ENCODE results near the gene AEBP2.

The AEBP2 gene

GRCh38 chr12:19542606-19543005, 103.3 kb downstream of the AEBP2 start:
- TF ChIP-seq TCF12 (IDR thresholded peaks at IDR 0.05; ENCODE audit: low read depth): no peak
- TF ChIP-seq EP300 (IDR thresholded peaks at IDR 0.05; ENCODE audit: borderline replicate concordance): no peak
- TF ChIP-seq CEBPB (IDR thresholded peaks at IDR 0.05): no peak
- no peak for TF ChIP-seq ZBTB7A (IDR thresholded peaks at IDR 0.05; ENCODE audit: low read depth)
- TF ChIP-seq REST (IDR thresholded peaks at IDR 0.05; ENCODE audit: low read depth): no peak
- TF ChIP-seq TAF1 (IDR thresholded peaks at IDR 0.05; ENCODE audit: low read depth): no peak
- TF ChIP-seq MAX (IDR thresholded peaks at IDR 0.05): no peak
- no peak for TF ChIP-seq FOXM1 (IDR thresholded peaks at IDR 0.05; ENCODE audit: borderline replicate concordance, low read depth)
- TF ChIP-seq NFIC (IDR thresholded peaks at IDR 0.05): no peak
- TF ChIP-seq RAD21 (IDR thresholded peaks at IDR 0.05; ENCODE audit: low read depth): no peak
- no peak for TF ChIP-seq TEAD4 (IDR thresholded peaks at IDR 0.05)
- no peak for TF ChIP-seq YY1 (IDR thresholded peaks at IDR 0.05; ENCODE audit: low read depth)

GRCh38 chr12:19544353-19544752, 105.1 kb downstream of the AEBP2 start:
- no peak for TF ChIP-seq CREB1 (IDR thresholded peaks at IDR 0.05; ENCODE audit: low read depth)
- TF ChIP-seq FOXM1 (IDR thresholded peaks at IDR 0.05; ENCODE audit: borderline replicate concordance, low read depth): no peak
- TF ChIP-seq YY1 (IDR thresholded peaks at IDR 0.05; ENCODE audit: low read depth): no peak
- TF ChIP-seq EGR1 (IDR thresholded peaks at IDR 0.05): no peak
- no peak for TF ChIP-seq CEBPB (IDR thresholded peaks at IDR 0.05)
- no peak for TF ChIP-seq EP300 (IDR thresholded peaks at IDR 0.05; ENCODE audit: borderline replicate concordance)
- no peak for TF ChIP-seq MAX (IDR thresholded peaks at IDR 0.05)
- no peak for TF ChIP-seq ZBTB7A (IDR thresholded peaks at IDR 0.05; ENCODE audit: low read depth)
- TF ChIP-seq TAF1 (IDR thresholded peaks at IDR 0.05; ENCODE audit: low read depth): no peak
- TF ChIP-seq TCF12 (IDR thresholded peaks at IDR 0.05; ENCODE audit: low read depth): no peak
- no peak for TF ChIP-seq REST (IDR thresholded peaks at IDR 0.05; ENCODE audit: low read depth)
- TF ChIP-seq RAD21 (IDR thresholded peaks at IDR 0.05; ENCODE audit: low read depth): no peak
- no peak for TF ChIP-seq TEAD4 (IDR thresholded peaks at IDR 0.05)
- TF ChIP-seq USF1 (IDR thresholded peaks at IDR 0.05): no peak
- no peak for TF ChIP-seq NFIC (IDR thresholded peaks at IDR 0.05)

GRCh38 chr12:19545301-19545700, 106.0 kb downstream of the AEBP2 start:
- TF ChIP-seq CREB1 (IDR thresholded peaks at IDR 0.05; ENCODE audit: low read depth) (no peak), TEAD4 (IDR thresholded peaks at IDR 0.05) (no peak), CEBPB (IDR thresholded peaks at IDR 0.05) (no peak), EGR1 (IDR thresholded peaks at IDR 0.05) (no peak), MAX (IDR thresholded peaks at IDR 0.05) (no peak), TCF12 (IDR thresholded peaks at IDR 0.05; ENCODE audit: low read depth) (no peak), EP300 (IDR thresholded peaks at IDR 0.05; ENCODE audit: borderline replicate concordance) (no peak)

GRCh38 chr12:19546027-19546426, 106.7 kb downstream of the AEBP2 start:
- TF ChIP-seq NFIC (IDR thresholded peaks at IDR 0.05): no peak
- TF ChIP-seq YY1 (IDR thresholded peaks at IDR 0.05; ENCODE audit: low read depth): no peak
- TF ChIP-seq REST (IDR thresholded peaks at IDR 0.05; ENCODE audit: low read depth): no peak
- TF ChIP-seq MAX (IDR thresholded peaks at IDR 0.05): no peak
- no peak for TF ChIP-seq CREB1 (IDR thresholded peaks at IDR 0.05; ENCODE audit: low read depth)

GRCh38 chr12:19546611-19547162, 107.4 kb downstream of the AEBP2 start:
- TF ChIP-seq FOXM1 (IDR thresholded peaks at IDR 0.05; ENCODE audit: borderline replicate concordance, low read depth) (no peak), ZBTB7A (IDR thresholded peaks at IDR 0.05; ENCODE audit: low read depth) (no peak), TEAD4 (IDR thresholded peaks at IDR 0.05) (no peak), TAF1 (IDR thresholded peaks at IDR 0.05; ENCODE audit: low read depth) (no peak), CEBPB (IDR thresholded peaks at IDR 0.05) (no peak), TCF12 (IDR thresholded peaks at IDR 0.05; ENCODE audit: low read depth) (no peak), YY1 (IDR thresholded peaks at IDR 0.05; ENCODE audit: low read depth) (no peak), RAD21 (IDR thresholded peaks at IDR 0.05; ENCODE audit: low read depth) (no peak), CREB1 (IDR thresholded peaks at IDR 0.05; ENCODE audit: low read depth) (no peak), NFIC (IDR thresholded peaks at IDR 0.05) (no peak), MAX (IDR thresholded peaks at IDR 0.05) (no peak), EGR1 (IDR thresholded peaks at IDR 0.05) (no peak), EP300 (IDR thresholded peaks at IDR 0.05; ENCODE audit: borderline replicate concordance) (no peak), USF1 (IDR thresholded peaks at IDR 0.05) (no peak), REST (IDR thresholded peaks at IDR 0.05; ENCODE audit: low read depth) (no peak)
